ENCODE measurements around the gene GEMIN4. TPM values are rescaled to one million over a fixed set of nuclear protein-coding genes. Genes with fewer than 3 reads are reported as not detected.

The GEMIN4 gene
- total and polyA plus RNA-seq, 7 donors, result 7.2 to 21.9 (median 12.6) TPM

DNA sequence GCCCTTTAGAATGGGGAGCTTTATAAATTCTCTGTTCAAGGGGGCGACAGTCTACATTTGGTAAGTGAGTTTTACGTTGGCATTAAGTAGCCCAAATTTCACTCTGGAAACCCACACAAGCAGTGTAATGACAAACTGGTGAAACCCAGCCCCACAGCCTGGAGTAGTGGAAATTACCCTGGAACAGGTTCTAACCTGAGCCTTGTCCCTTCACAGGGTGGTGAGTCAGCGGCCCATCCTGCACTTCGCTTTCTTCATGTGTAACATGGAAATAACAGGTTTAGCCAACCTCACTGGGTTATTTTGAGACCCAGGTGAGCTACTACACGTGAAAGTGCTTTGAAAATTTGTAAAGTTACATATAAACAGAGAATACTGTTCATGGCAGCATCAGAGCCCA is 23.2 kb downstream of the GEMIN4 start:
- TF ChIP-seq, protein P1, sequence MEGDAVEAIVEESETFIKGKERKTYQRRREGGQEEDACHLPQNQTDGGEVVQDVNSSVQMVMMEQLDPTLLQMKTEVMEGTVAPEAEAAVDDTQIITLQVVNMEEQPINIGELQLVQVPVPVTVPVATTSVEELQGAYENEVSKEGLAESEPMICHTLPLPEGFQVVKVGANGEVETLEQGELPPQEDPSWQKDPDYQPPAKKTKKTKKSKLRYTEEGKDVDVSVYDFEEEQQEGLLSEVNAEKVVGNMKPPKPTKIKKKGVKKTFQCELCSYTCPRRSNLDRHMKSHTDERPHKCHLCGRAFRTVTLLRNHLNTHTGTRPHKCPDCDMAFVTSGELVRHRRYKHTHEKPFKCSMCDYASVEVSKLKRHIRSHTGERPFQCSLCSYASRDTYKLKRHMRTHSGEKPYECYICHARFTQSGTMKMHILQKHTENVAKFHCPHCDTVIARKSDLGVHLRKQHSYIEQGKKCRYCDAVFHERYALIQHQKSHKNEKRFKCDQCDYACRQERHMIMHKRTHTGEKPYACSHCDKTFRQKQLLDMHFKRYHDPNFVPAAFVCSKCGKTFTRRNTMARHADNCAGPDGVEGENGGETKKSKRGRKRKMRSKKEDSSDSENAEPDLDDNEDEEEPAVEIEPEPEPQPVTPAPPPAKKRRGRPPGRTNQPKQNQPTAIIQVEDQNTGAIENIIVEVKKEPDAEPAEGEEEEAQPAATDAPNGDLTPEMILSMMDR (IDR thresholded peaks at IDR 0.05), result no peak
- intact Hi-C loops (cut with DNase I), result no loop called here

DNA sequence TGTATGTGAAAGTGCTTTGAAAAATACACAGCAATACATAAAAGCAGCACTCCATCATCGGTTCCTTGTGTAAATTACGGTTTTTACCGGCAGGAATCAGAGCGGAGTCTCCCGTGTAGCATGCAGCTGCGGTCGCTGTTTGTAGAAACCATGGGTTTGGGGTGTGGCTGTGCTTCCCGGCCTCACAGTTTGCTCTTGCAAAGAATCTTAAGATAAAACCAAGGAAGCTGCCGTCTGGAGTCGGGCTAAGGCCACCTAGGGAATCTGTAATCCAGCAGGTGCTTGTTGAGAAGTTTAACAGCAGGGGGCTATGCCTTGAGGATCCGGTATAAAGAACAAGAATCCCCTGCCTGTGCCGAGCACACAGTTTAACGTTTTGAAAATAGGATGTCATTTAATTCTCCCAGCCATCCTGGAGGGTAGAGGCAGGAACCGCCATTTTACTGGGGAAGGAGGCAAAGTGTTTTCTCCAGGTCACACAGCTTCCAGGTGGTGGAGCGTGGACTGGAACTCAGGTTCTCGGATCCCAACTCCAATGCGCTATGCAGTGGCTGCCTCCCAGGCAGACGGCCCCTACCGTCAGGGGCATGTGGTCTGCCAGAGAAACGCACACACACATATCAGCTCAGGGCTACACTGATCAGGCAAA is 25.7 kb downstream of the GEMIN4 start:
- Histone ChIP-seq H3K4me1 (no peaks in the 10 kb centered on the region), H3K36me3 (ENCODE audit: insufficient read depth in 1 of 2, low read depth in 1 of 2) (no peaks in the 10 kb centered on the region), H3K9me3 (no peaks in the 10 kb centered on the region), H3K27me3 (ENCODE audit: insufficient read depth in 3 of 3, low read length in 2 of 3) (no peaks in the 10 kb centered on the region), H3K27ac (no peak overlapping the region), H3K4me3 (no peak overlapping the region)
- WGBS, 3 donors, result 60 to 66% (median 66%) methylated on average over 20 of the region's 20 CpGs
- ATAC-seq (no peak), DNase-seq (no peak)
- TF ChIP-seq, protein P1 (IDR thresholded peaks at IDR 0.05), result no peak
- intact Hi-C loops (cut with DNase I), result no loop called here

More for the DNA sequence above, 23.2 kb downstream of the GEMIN4 start:
- Histone ChIP-seq H3K9me3 (no peaks in the 10 kb centered on the region), H3K36me3 (ENCODE audit: insufficient read depth in 1 of 2, low read depth in 1 of 2) (no peaks in the 10 kb centered on the region), H3K4me3 (no peak overlapping the region), H3K4me1 (no peaks in the 10 kb centered on the region), H3K27ac (no peak overlapping the region), H3K27me3 (ENCODE audit: insufficient read depth in 3 of 3, low read length in 2 of 3) (no peaks in the 10 kb centered on the region)
- ATAC-seq, result no peak
- WGBS, 3 donors, result 86 to 99% (median 90%) methylated on average over 5 of the region's 5 CpGs
- no peak for DNase-seq

DNA sequence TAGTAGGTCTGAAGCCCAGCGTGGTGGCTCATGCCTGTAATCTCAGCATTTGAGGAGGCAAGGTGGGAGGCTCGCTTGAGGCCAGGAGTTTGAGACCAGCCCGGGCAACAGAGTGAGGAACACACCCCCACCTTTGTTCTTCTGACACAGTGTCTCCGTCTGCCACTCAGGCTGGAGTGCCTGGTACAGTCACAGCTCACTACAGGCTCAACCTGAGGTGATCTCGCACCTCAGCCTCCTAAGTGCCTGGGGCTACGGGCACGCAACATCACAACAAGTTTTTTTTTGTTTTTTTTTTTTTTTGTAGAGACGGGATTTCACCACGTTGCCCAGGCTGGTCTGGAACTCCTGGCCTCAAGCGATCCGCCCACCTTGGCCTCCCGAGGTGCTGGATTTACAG is 26.3 kb downstream of the GEMIN4 start:
- TF ChIP-seq, protein P1 (IDR thresholded peaks at IDR 0.05), result no peak
- H3K4me1 ChIP-seq, result no peaks in the 10 kb centered on the region
- ATAC-seq (no peak), DNase-seq (no peak)
- no peak overlapping the region for H3K4me3 ChIP-seq
- no peaks in the 10 kb centered on the region for H3K27me3 ChIP-seq (ENCODE audit: insufficient read depth in 3 of 3, low read length in 2 of 3)
- intact Hi-C loops (cut with DNase I), result no loop called here
- 80 to 96% (median 81%) methylated on average over 9 to 12 of the region's 12 CpGs for WGBS, 3 donors
- H3K9me3 ChIP-seq, result no peaks in the 10 kb centered on the region
- no peak overlapping the region for H3K27ac ChIP-seq
- H3K36me3 ChIP-seq (ENCODE audit: insufficient read depth in 1 of 2, low read depth in 1 of 2), result no peaks in the 10 kb centered on the region

DNA sequence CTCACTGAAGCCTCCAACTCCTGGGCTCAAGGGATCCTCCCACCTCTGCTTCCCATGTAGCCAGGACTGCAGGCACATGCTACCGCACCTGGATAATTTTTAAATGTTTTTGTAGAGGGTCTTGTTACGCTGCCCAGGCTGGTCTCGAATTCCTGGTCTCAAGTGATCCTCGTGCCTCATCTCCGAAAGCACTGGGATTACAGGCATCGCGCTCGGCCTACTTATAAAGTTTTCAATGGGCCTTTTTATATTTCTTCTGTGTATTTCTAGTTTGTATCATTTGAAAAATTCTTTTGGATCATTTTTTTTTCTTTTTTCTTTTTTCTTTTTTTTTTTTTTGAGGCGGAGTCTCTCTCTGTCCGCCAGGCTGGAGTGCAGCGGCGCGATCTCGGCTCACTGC is 27.0 kb downstream of the GEMIN4 start:
- DNase-seq (no peak), ATAC-seq (no peak)
- H3K4me3 ChIP-seq, result no peak overlapping the region
- intact Hi-C loops (cut with DNase I), result no loop called here
- H3K27ac ChIP-seq, result no peak overlapping the region
- H3K9me3 ChIP-seq, result no peaks in the 10 kb centered on the region
- H3K27me3 ChIP-seq (ENCODE audit: insufficient read depth in 3 of 3, low read length in 2 of 3), result no peaks in the 10 kb centered on the region
- WGBS, 3 donors, result 91 to 95% (median 93%) methylated on average over 14 of the region's 14 CpGs
- TF ChIP-seq, protein P1 (IDR thresholded peaks at IDR 0.05), result no peak
- no peaks in the 10 kb centered on the region for H3K36me3 ChIP-seq (ENCODE audit: insufficient read depth in 1 of 2, low read depth in 1 of 2)
- H3K4me1 ChIP-seq, result no peaks in the 10 kb centered on the region

DNA sequence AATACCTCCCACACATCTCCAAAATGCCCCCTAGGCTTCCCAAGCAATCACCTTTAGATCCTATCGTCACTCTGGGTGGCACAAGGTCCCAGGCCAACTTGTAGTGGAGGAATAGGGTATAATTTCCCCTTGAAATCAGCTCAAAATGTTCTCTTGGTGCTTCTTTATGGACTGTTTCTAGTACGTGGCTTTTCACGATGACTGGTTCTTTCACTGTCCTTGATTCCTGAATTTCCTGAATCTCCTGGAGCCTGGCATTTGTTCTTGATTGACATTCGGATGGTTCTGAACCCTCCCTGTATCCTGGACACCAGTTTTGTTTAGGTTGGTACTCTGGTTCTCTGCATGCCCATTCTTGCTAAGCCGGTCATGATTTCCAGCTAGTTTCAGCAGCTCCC is 30.5 kb downstream of the GEMIN4 start:
- 74 to 77% (median 76%) methylated on average over 5 of the region's 5 CpGs for WGBS, 3 donors
- TF ChIP-seq, protein P1 (IDR thresholded peaks at IDR 0.05), result no peak
- no peak for ATAC-seq

More for the DNA sequence above, 30.5 kb downstream of the GEMIN4 start:
- H3K4me1 ChIP-seq, result peaks cover 3% of the 10 kb centered on the region
- H3K27ac ChIP-seq, result no peak overlapping the region
- H3K27me3 ChIP-seq (ENCODE audit: insufficient read depth in 3 of 3, low read length in 2 of 3), result no peaks in the 10 kb centered on the region
- peaks cover 0 to 8% of the 10 kb centered on the region in 2 donors for H3K36me3 ChIP-seq (ENCODE audit: insufficient read depth in 1 of 2, low read depth in 1 of 2)
- no peak for DNase-seq
- no peak overlapping the region for H3K4me3 ChIP-seq
- intact Hi-C loops (cut with DNase I), result no loop called here
- H3K9me3 ChIP-seq, result no peaks in the 10 kb centered on the region

Measured in psoas muscle (tissue), 8 donors.